GM10847 (cell line): ENCODE results near the gene CFL1.

Experiments
- POLR2A ChIP-seq: IDR thresholded peaks from 2 replicates; pipeline ENCODE4 v1.6.1; 2011; ENCODE audit not compliant: insufficient read length; ENCODE audit errors: extremely low read depth

The CFL1 gene

GRCh38 chr11:65814131-65814985 lies 43.6 kb downstream of the CFL1 start:
- TF ChIP-seq POLR2A: no peak

- no peak for TF ChIP-seq POLR2A
Measured at GRCh38 chr11:65811764-65812475, 46.1 kb downstream of the CFL1 start.

GRCh38 chr11:65810046-65810868 lies 47.7 kb downstream of the CFL1 start:
- TF ChIP-seq POLR2A: no peak

GRCh38 chr11:65809496-65809895 lies 48.5 kb downstream of the CFL1 start:
- no peak for TF ChIP-seq POLR2A

GRCh38 chr11:65808744-65809341 lies 49.1 kb downstream of the CFL1 start:
- no peak for TF ChIP-seq POLR2A

- no peak for TF ChIP-seq POLR2A
Measured at GRCh38 chr11:65806979-65807378, 51.0 kb downstream of the CFL1 start.
